Endothelial cell of umbilical vein (primary cell): ENCODE data around the gene STARD13. TPM values are rescaled to one million over a fixed set of nuclear protein-coding genes. Genes with fewer than 3 reads are reported as not detected.

Experiments
- BruUV-seq: library from RNA; stranded (reverse); fragments of 400-500 nt; replicated peaks from 2 replicates; lab custom pipeline; 2021; lab: Mats Ljungman, UMichigan
- CTCF ChIA-PET: fragments of 300-600, 350-600 bp; sonication (Branson Sonifier 250); formaldehyde crosslinking; loops from one replicate; lab custom pipeline; 2021; ENCODE audit warnings: antibody characterized with exemption, inconsistent platforms; lab: Charles Lee
- POLR2A ChIA-PET: fragments of 300-600, 350-600 bp; sonication (Branson Sonifier 250); formaldehyde crosslinking; loops from one replicate; lab custom pipeline; 2021; ENCODE audit warnings: antibody characterized with exemption, inconsistent platforms; lab: Charles Lee
- DNase-seq: peaks from one replicate; pipeline ENCODE4 v3.0.0-alpha.2; 2011; ENCODE audit warnings: low read depth, low spot score
- FAIRE-seq: peaks from 2 replicates; lab custom pipeline; 2011; peaks lifted over from hg19 to GRCh38; lab: Jason Lieb, UNC
- H2AFZ ChIP-seq: 2 replicates; pipeline ENCODE4 v1.6.0; 2012; ENCODE audit warnings: low read depth, low read length, control low read depth, inconsistent platforms
- H3K27ac ChIP-seq: 2 replicates; pipeline ENCODE4 v1.5.1; 2011; ENCODE audit warnings: low read depth, mild to moderate bottlenecking, control low read depth, low read length, moderate library complexity; ENCODE audit not compliant: insufficient read depth
- H3K27me3 ChIP-seq, 2 experiments: 2 replicates each; pipeline versions ENCODE4 v1.6.0 to v1.6.1; 2011; ENCODE audit warnings: low read length in 2 of 2, mixed read lengths in 1 of 2; ENCODE audit not compliant: control insufficient read depth in 2 of 2, insufficient read depth in 2 of 2
- H3K36me3 ChIP-seq, 2 experiments: 2 replicates in 1 of 2; 3 replicates in 1 of 2; pipeline ENCODE4 v1.5.1; 2011; ENCODE audit warnings: low read length in 2 of 2, mild to moderate bottlenecking in 1 of 2, moderate library complexity in 1 of 2; ENCODE audit not compliant: control insufficient read depth in 2 of 2, insufficient read depth in 2 of 2; ENCODE audit errors: extremely low read depth in 1 of 2
- H3K4me1 ChIP-seq: 3 replicates; pipeline ENCODE4 v1.5.1; 2011; ENCODE audit warnings: mild to moderate bottlenecking, low read length; ENCODE audit not compliant: control insufficient read depth, insufficient read depth; ENCODE audit errors: extremely low read depth
- H3K4me2 ChIP-seq: 2 replicates; pipeline ENCODE4 v1.6.1; 2011; ENCODE audit warnings: low read length, control low read depth, mixed read lengths; ENCODE audit not compliant: insufficient read depth
- H3K4me3 ChIP-seq, 3 experiments: fragments of 200-600 bp in 1 of 3; sonication (generic), shearing (Covaris generic) in 1 of 3; replicated peaks in 1 of 3; 2 replicates each; pipeline ENCODE4 v1.5.1; 2011 to 2016; ENCODE audit warnings: control low read depth in 3 of 3, low read length in 3 of 3, mild to moderate bottlenecking in 2 of 3, inconsistent platforms in 1 of 3, low read depth in 1 of 3, moderate library complexity in 1 of 3; ENCODE audit not compliant: insufficient read depth in 1 of 3
- H3K79me2 ChIP-seq: 2 replicates; pipeline ENCODE4 v1.6.0; 2012; ENCODE audit warnings: low read length, inconsistent platforms; ENCODE audit not compliant: control insufficient read depth, insufficient read depth
- H3K9ac ChIP-seq: replicated peaks from 2 replicates; pipeline ENCODE3; 2011; ENCODE audit warnings: low read length, control low read depth; ENCODE audit not compliant: insufficient read depth; ENCODE audit errors: extremely low read depth
- H3K9me1 ChIP-seq: replicated peaks from 3 replicates; pipeline ENCODE4 v1.6.0; 2011; ENCODE audit warnings: mild to moderate bottlenecking, low read length; ENCODE audit not compliant: control insufficient read depth, insufficient read depth; ENCODE audit errors: extremely low read depth
- H3K9me3 ChIP-seq: replicated peaks from 2 replicates; pipeline ENCODE4 v1.5.1; 2012; ENCODE audit warnings: low read length, inconsistent platforms; ENCODE audit not compliant: control insufficient read depth, insufficient read depth
- H4K20me1 ChIP-seq: replicated peaks from 2 replicates; pipeline ENCODE3; 2011; ENCODE audit warnings: mild to moderate bottlenecking, low read length; ENCODE audit not compliant: control insufficient read depth, insufficient read depth; ENCODE audit errors: extremely low read depth
- FOS ChIP-seq: IDR thresholded peaks from 2 replicates; pipeline ENCODE4 v1.6.1; 2011; ENCODE audit warnings: mild to moderate bottlenecking, low read length, moderate library complexity, borderline replicate concordance; ENCODE audit not compliant: insufficient read depth
- GATA2 ChIP-seq: IDR thresholded peaks from 2 replicates; pipeline ENCODE4 v1.7.0; 2011; ENCODE audit warnings: low read depth, mild to moderate bottlenecking, moderate library complexity, mixed read lengths, low read length; ENCODE audit not compliant: insufficient read length, insufficient read depth
- JUN ChIP-seq: IDR thresholded peaks from 2 replicates; pipeline ENCODE4 v1.6.1; 2011; ENCODE audit warnings: borderline replicate concordance, low read depth; ENCODE audit not compliant: insufficient read length, insufficient read depth
- POLR2A ChIP-seq: IDR thresholded peaks from 2 replicates; pipeline ENCODE4 v1.6.1; 2012; ENCODE audit warnings: low read depth, mild to moderate bottlenecking, control low read depth, low read length
- POLR2AphosphoS5 ChIP-seq: IDR thresholded peaks from 2 replicates; pipeline ENCODE4 v1.6.1; 2012; ENCODE audit warnings: low read depth, mild to moderate bottlenecking, control low read depth, low read length, moderate library complexity; ENCODE audit not compliant: insufficient read depth
- dilution Hi-C: fragments of 300-500 bp; cut with MboI; formaldehyde crosslinking; loops from one replicate; pipeline ENCODE4 v1.15.0; 2019; ENCODE audit warnings: low sequenced_read_pairs; ENCODE audit not compliant: extremely low pct_ligation_motif_present
- intact Hi-C: fragments of 100-400 bp; cut with micrococcal nuclease; formaldehyde crosslinking; loops from one replicate; pipeline ENCODE4 v1.10.0; 2022
- polyA plus RNA-seq, 4 experiments: library from polyadenylated mRNA; depleted of rRNA in 3 of 4; stranded (reverse) in 3 of 4; unstranded in 1 of 4; fragments of >200 nt; gene quantifications; 2 replicates each; pipeline versions ENCODE4 v1.2.1 to v1.2.3, GENCODE V29; 2011 to 2012; ENCODE audit warnings: missing spikeins in 1 of 4
- total RNA-seq: library from RNA; stranded (reverse); gene quantifications from 2 replicates; pipeline ENCODE4 v1.2.3, GENCODE V29; 2021
- TF ChIP-seq, protein P1 (sequence below): IDR thresholded peaks from 2 replicates; pipeline ENCODE4 v1.6.1; 2011; ENCODE audit not compliant: insufficient read depth, insufficient read length

STARD13 gene
- total and polyA plus RNA-seq, 2 donors (not counting 3 experiments of a cell fraction or from before 2014, with no cell fraction given): 11.0 to 47.7 TPM

DNA sequence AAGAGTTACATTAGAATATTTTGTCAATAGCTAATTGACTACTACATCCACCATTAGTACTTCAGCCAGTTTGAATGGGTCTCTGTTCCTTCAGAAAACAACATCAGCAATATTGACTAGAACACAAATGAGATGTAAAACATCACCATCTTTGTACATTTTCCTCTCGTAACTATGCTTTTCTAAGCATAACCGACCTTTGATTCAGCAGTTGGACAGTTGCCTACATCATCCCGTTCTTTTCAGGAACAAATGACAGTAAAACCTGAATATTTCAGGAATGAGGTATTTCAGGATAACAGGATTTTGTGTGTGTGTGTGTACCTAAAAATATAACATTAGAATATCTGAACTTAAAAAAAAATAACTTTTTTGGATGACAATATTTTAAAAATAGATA is 60.9 kb downstream of the STARD13 start:
- H3K27me3 ChIP-seq: no peaks in the 10 kb centered on the region
- no peak overlapping the region for H3K4me3 ChIP-seq
- POLR2A ChIA-PET: no interaction called here
- peaks cover 3% of the 10 kb centered on the region for H3K9me3 ChIP-seq
- H3K27ac ChIP-seq: no peak overlapping the region
- intact Hi-C loops: loop anchor here (5.0 kb wide), 1 partner anchor 218 kb away; no protein-coding TSS in a partner anchor
- peaks cover 0 to 2% of the 10 kb centered on the region in 2 experiments for H3K36me3 ChIP-seq
- peaks cover 12% of the 10 kb centered on the region for H3K4me1 ChIP-seq
- DNase-seq: no peak
- peaks cover 90% of the 10 kb centered on the region for H3K79me2 ChIP-seq
- no peak overlapping the region for H3K9ac ChIP-seq
- H3K9me1 ChIP-seq: no peaks in the 10 kb centered on the region
- no peak for FAIRE-seq
- no peaks in the 10 kb centered on the region for H4K20me1 ChIP-seq
- no peak overlapping the region for H2AFZ ChIP-seq
- CTCF ChIA-PET: interaction anchor here (6.8 kb wide), 1 partner anchor 318 kb away, joined by 47 read pairs; no protein-coding TSS in a partner anchor
- no peak overlapping the region for H3K4me2 ChIP-seq
- BruUV-seq: no TSS peak
- no peak for TF ChIP-seq GATA2
- TF ChIP-seq JUN: no peak
- TF ChIP-seq, protein P1, sequence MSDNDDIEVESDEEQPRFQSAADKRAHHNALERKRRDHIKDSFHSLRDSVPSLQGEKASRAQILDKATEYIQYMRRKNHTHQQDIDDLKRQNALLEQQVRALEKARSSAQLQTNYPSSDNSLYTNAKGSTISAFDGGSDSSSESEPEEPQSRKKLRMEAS: no peak
- TF ChIP-seq POLR2AphosphoS5: no peak
- no peak for TF ChIP-seq FOS
- TF ChIP-seq POLR2A: no peak
- dilution Hi-C loops: no loop called here

DNA sequence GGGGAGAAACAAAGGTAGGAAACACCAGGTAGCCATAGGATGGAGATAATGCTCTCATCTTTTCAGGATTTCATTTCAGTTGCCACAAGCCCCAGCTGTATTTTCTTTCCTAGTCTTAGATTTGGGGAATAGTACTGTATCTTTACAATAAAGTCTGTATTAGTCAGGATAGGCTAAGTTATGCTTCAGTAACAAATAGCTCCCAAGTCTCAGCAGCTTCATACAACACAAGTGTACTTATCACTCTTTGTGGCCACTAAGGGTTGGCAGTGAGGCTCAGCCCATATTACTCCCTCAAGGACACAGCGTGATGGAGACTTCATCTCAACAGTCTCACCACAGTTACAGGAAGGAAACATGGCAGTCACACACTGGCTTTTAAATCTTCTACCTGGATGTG is 61.4 kb downstream of the STARD13 start:
- no peak for FAIRE-seq
- ChIA-PET CTCF (interaction anchor here (6.8 kb wide), 1 partner anchor 319 kb away, joined by 47 read pairs; no protein-coding TSS in a partner anchor), POLR2A (no interaction called here)
- Histone ChIP-seq H3K9ac (no peak overlapping the region), H3K79me2 (peaks cover 87% of the 10 kb centered on the region), H3K27ac (no peak overlapping the region), H3K27me3 (no peaks in the 10 kb centered on the region), H3K36me3 (peaks cover 0 to 2% of the 10 kb centered on the region in 2 experiments), H3K4me2 (no peak overlapping the region), H2AFZ (no peak overlapping the region), H3K4me3 (no peak overlapping the region), H3K4me1 (peaks cover 8% of the 10 kb centered on the region), H3K9me3 (peaks cover 3% of the 10 kb centered on the region), H3K9me1 (no peaks in the 10 kb centered on the region), H4K20me1 (no peaks in the 10 kb centered on the region)
- dilution Hi-C loops: no loop called here
- no TSS peak for BruUV-seq
- TF ChIP-seq, protein P1: no peak
- TF ChIP-seq JUN (no peak), POLR2AphosphoS5 (no peak), POLR2A (no peak)
- intact Hi-C loops: no loop called here
- DNase-seq: no peak
